ENCODE data around the gene RAB9A. TPM values are rescaled to one million over a fixed set of nuclear protein-coding genes. Genes with fewer than 3 reads are reported as not detected.
"Not testable (repeated sequence)": the region's sequence is repeated elsewhere in the genome, so short reads cannot be mapped to it uniquely, and the experiment has no call there.

RAB9A gene
- total RNA-seq, 1 donor from 2014 or later: 30.8 TPM

DNA sequence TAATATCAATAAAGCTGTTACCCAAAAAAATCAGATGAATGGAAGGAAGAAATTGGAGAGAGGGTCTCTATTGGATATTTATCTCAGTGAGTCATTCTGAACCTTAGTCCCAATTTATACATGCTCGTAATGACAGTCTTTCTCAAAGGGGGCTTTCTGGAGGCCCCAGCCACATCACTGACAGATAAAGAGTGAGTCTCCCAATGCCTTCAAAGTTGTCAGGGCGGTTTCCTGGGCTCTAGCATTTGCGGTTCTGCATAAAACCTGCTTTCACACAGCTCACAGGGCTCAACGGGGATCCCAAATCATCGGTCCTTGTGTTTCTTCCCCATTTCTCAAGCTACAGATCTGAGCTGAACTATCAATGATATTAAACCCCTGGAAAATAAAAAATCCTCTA is 18.7 kb upstream of the RAB9A start:
- DNase-seq: no peak

DNA sequence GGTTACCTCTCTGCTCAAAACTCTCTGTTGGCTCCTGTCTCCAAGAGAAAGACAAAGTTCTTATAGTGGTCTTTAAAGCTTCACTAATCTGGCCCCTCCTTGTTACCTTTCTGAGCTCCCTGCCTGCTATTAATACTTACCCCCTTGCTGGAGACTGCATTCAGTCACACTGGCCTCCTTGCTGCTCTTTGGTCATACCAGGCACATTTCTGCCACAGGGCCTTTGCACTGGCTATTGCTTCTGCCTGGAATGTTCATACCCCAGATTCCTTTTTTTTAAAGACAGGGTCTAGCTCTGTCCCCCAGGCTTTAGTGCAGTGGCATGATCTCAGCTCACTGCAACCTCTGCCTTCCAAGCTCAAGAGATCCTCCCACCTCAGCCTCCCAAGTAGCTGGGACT is 15.9 kb upstream of the RAB9A start:
- no peak for DNase-seq

DNA sequence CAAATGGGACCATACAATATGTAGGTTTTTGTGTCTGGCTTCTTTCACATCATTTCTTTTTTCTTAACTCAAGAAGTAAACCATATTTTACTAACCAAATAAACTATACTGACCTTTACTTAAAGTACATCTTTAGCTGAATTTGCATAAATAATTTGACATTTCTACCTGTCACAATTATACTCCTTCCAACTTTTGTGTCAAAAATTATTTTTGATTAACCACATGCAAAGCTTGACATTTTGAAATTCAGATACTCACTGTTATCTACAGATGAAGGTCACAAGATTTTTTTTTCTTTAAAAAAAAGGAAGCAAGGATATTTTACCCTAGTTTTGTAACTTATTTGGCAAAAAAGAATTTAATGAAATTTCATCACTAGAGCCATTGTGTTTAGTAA is 12.0 kb upstream of the RAB9A start:
- no peak for DNase-seq

- not testable (repeated sequence) for DNase-seq
These were observed 9.2 kb upstream of the RAB9A start for GRCh38 chrX:13679700-13680099.

- DNase-seq: no peak
These were observed 7.3 kb upstream of the RAB9A start for GRCh38 chrX:13681595-13681994.

DNA sequence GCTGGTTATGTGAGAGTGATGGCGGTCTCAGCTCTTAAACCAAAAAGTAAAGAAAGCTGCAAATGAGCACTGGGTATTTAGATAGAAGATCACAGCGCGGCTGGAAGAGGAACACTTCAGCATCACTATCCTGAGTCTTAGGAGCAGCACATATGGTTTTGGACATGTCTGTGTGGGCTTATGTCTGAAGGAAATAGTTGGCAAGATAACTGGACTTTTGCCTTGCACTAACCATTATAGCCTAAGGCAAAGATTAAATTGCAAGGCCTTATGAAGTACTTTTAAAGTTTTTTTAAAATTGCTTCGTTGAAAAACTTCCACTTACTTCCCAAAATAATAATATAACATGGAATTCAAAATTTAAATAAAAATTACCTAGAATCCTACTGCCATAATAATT is 4.6 kb upstream of the RAB9A start:
- no peak for DNase-seq

DNA sequence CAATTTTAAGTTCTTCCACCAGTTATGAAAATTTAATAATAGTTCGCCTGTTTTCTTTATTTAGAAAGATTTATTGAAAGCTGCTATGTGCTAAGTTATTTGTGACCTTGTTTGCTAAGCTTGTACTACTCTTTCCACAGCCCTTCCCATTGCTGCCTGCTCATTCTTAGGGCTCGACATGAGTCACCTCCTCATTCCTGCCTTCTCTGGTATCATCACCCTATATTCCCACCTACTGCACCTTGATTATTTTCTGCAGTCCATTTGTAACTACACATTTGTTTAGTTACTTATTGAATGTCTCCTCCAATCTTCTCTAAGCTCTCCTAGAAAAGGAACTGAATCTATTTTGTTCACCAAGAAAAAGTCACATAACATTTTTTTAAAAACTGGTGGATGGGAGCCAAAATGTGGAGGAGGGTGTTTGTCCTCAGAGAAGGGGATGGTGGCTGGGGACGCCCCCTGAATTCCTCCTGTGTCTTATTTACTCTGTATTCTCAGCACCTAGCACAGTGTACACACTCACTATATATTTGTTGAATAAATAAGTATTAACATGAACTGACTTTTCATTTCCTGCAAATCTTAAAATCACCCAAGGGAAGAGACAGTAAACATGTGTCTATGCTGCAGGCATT is 3.7 kb upstream of the RAB9A start:
- DNase-seq: no peak

- DNase-seq: no peak
These were observed 1.7 kb upstream of the RAB9A start for GRCh38 chrX:13687203-13687602.

DNA sequence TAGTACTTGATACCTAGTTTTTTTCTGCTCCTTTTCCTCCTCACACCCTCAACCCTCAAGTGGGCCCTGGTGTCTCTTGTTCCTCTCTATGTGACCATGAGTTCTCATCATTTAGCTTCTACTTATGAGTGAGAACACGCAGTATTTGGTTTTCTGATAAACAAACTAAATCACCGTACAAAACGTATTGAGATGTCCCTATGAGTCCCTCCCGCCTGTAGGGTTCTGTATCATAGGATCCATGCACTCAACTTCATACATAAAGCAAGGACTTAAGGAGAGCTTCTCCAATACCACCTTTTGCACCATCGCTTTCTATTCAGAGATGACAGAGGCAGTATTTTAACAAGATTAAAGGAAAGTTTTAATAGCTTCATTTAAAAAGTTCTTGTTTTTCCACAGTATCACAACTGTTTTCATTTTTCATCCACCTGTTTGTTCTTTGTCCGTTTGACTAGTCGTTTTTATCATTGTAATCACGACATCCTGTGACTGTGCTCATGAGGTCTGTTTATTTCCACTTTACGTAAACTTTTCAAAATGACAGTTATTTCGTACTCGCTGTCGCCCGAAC is 457 bp upstream of the RAB9A start:
- peak; percentile 15 for DNase-seq

DNA sequence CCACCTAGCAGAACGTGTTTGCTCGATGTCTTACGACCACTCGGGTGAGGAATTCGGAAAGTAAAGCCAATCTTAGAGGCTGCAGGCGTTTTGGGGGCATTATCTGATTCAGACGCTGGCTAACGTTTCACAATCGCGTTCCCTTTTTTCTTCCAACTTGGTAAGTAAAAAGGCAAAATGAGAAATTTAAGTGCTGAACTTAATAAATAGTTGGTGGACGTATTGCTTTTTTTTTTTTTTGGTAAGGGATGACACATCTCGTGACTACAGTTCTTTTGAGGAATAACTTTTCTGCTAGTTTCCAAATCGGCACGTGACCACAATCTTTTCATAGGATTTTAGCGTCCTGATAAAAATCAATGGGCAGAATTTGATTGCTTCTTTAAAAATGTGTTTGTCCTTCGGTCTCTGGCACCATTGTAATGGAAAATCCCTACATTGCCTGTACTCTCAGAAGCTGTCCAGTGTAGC is 848 bp downstream of the RAB9A start:
- peak; percentile 27 for DNase-seq

DNA sequence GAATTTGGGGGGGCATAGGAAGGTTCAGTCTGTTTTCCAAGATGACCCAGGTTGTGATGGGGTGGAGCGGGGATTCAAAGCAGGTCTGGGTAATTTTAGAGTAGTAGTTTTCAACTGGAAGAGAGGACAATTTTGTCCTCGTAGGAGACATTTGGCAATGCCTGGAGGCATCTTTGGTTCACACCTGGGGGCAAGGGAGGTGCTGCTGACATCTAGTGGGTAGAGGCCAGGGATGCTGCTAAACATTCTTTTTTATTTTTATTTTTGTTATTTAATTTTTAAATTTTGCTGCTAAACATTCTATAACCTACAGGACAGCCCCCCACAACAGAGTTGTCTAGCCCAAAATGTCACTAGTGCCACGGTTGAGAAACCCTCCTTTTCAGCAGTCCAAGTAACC is 1.9 kb downstream of the RAB9A start:
- DNase-seq: no peak

GRCh38 chrX:13691841-13692371 is 3.0 kb downstream of the RAB9A start:
- no peak for DNase-seq

- DNase-seq: no peak
These were observed 3.9 kb downstream of the RAB9A start for GRCh38 chrX:13692771-13693231.

- no peak for DNase-seq
These were observed 4.5 kb downstream of the RAB9A start for GRCh38 chrX:13693341-13693961.

- peak; percentile 10 for DNase-seq
These were observed 5.4 kb downstream of the RAB9A start for GRCh38 chrX:13694359-13694758.

DNA sequence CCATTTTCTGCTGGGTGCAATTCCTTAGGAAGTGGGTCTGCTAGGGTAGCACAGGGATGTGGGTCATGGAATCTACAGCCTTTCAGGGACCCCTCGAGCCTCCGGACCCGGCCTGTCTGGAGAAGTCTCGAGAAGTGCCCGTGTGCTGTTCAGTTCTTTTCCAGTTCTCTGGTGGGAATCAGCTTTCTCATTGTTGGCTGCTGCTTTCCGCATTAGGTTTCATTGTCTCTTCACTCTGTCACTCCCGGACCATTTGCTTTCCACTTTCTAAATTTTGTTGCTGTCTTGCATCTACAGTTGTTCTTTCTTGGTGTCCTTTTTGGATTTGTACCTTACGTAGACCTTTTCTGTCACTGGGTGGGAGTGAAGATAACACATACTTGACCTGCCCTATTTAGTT is 6.1 kb downstream of the RAB9A start:
- no peak for DNase-seq

DNA sequence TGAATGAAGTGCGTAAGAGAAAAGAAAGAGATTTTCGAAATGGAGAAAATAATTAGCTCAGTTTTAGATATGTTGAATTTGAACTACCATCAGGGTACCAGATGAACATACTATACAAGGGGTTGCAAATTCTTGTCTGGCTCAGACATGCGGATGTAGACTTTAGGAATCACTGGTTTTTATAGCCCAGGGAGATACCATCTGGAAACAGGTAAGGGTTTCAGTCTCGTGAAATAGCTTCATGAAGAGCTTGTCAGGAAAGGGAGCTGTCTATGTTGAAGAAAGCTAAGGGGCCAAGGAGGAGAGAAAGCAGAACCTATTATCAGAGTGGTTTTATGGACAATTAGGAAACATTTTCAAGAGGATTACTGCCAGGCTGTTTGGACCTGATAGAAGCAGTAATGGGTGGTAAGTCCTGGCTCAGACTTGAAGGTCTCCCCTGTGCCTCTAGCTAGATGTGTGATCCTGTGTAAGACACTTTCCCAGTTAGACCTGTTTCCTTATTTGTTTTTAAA is 6.7 kb downstream of the RAB9A start:
- DNase-seq: no peak

DNA sequence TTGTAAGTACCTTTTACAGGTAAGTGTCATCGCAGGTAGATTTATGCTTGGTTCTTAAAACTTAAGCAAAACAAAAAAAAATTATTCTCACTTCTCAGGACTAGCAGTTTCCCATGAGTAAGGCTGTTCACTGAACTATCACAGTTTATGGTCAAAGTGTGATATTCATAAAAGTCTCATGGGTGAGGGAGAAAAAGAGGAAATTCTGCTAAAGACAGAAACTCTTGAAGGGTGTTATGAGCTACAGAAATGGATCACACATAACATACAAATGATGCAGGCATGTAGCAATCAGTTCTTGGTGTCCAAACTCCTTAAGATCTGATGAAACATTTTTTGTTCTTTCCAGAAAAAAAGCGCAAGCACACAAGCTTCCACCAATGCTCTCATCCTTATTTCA is 8.5 kb downstream of the RAB9A start:
- no peak for DNase-seq

- DNase-seq: no peak
These were observed 9.0 kb downstream of the RAB9A start for GRCh38 chrX:13697976-13698375.

GRCh38 chrX:13698432-13698831 is 9.5 kb downstream of the RAB9A start:
- DNase-seq: no peak

GRCh38 chrX:13699183-13699826 is 10.4 kb downstream of the RAB9A start:
- peak; percentile 39 for DNase-seq

DNA sequence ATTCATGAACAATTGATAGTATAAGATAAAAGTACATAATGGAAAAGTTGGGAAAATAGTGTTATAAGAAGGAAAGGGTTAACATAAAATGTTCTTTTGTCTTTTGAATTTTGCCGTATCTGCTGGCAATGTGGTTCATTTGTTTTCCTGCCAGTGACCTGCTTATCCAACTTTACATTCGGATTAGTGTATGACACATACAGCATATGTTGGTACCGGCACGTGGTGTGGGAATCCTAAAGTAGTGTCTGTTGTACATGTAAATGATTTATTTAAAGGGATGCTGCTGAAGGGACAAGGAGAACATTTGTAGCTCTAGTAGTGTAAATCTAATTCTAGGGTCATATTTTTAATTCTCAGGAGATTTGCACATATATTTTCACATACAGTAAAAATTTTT is 11.5 kb downstream of the RAB9A start:
- no peak for DNase-seq

DNA sequence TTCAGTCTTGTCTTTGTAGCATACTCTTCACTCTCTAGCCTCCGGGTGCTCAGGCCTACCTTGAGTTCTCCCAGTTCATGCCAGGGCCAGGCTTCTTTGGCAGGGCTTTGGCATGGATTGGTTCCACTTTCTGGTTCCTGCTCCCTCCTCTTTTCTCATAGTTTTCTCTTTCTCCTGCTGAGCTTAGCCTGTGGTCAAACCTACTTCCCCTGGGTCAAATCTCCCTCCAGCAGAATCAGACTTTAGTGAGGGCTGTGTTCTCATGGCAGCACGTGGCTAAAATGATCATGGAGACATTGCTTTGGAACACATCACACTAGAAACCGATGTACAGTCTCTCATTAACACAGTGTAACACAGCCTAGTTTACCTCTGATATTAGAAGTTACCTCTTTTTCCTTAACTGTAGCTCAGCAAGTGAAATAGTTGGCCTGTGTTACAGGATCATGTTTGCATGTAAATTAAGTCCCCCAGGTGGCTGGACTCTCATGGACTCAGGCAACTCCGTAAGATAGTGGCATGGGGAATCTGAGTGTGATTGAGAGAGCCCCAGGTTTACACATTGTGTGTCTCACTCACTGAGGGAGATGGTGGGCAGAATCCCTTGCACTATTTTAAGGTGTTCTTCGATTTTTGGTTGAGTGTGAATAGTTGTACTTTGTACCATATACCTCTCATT is 13.3 kb downstream of the RAB9A start:
- DNase-seq: no peak

Measured in dermis blood vessel endothelial cell (primary cell).